Stimulated activated CD8-positive, alpha-beta memory T cell treated with anti-CD3 and anti-CD28 coated beads, Interleukin-4, amount 100 ng/mL, for 1 hour (primary cell): ENCODE measurements around the gene CLTCL1.

Experiments
- DNase-seq, 2 donors: peaks; one replicate each; pipeline ENCODE4 v3.0.0-alpha.2; 2020; ENCODE audit warnings: low read depth in 2 of 2, low spot score in 1 of 2

CLTCL1 gene

GRCh38 chr22:19152942-19153883 is 138.3 kb downstream of the CLTCL1 start:
- DNase-seq = no peak

- DNase-seq = no peak
Observed at GRCh38 chr22:19151329-19152191, 140.0 kb downstream of the CLTCL1 start.

- no peak for DNase-seq
Observed at GRCh38 chr22:19150482-19151328, 140.8 kb downstream of the CLTCL1 start.

GRCh38 chr22:19149991-19150390 is 141.5 kb downstream of the CLTCL1 start, which contains the start of gene GSC2:
Gene GSC2, minus strand, starts transcription at chr22:19150292. Its CDS starts 9 bp downstream, at chr22:19150283.
- DNase-seq = no peak

DNA sequence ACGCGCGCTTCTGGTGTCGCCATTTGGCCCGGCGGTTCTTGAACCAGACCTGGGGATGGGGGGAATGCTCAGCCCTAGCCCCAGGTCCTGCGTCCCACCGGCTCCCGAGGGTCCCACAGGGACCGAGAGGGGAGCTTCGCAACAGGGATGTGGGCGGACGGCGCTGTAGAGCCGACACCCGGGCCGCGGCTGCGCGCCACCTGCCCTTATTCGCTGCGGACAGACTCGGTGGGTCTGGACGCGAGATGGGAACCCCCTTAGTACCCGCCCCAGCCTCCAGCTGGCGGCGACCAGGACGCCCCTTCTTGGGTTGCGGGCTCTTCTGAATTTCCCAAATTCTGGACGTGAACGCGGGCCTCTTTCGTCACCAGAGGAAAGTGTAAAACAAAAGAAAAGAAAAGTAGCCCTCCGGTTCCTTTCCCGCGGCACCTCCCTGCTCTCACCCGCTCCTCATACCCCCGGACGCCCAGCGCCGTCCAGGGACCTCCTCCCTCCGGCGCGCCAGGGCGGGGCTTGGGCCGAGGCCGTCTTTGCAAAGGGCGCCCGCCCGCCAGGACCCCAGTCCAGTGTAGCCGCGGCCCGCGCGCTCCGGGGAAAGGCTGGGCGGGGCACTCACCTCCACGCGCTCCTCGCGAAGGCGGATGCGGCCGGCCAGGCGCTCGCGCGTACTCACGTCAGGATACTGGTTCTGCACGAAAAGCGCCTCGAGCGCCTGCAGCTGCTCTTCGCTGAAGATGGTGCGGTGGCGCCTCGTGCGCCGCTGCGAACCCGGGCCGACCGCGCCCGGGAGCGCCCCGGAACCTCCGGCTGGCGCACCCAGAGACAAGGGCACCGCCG is 142.3 kb downstream of the CLTCL1 start:
- no peak for DNase-seq

- no peak for DNase-seq
Observed at GRCh38 chr22:19148417-19149046, 143.0 kb downstream of the CLTCL1 start.

DNA sequence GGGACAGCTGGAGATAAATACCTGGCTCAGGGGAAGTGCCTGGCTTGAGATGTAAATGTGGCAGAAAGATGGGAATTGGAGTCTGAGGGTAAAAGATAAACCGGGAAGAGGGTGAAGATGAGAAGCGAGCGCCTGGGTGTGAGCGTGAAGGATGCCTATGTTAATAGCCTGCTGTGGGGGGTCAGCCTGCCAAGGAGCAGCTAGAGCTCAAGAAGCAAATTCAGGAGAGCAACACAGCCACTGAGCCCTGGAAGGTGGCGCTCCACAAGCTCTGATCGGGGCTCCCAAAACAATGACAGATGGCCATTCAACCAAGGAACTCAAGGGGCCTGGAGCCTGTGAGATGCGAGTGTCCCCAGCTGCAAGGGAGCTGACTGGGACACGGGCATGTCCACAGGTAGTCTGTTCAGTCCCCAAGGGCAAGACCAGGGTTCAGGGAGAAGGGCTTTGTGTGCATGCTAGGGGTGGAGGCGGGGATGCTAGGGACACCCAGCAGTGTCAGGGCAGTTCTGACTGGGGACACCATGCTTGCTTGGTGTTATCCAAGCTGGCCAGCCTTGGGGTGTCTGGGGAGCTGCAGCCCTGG is 144.2 kb downstream of the CLTCL1 start:
- DNase-seq = no peak

- no peak for DNase-seq
Observed at GRCh38 chr22:19146215-19146968, 145.1 kb downstream of the CLTCL1 start.

DNA sequence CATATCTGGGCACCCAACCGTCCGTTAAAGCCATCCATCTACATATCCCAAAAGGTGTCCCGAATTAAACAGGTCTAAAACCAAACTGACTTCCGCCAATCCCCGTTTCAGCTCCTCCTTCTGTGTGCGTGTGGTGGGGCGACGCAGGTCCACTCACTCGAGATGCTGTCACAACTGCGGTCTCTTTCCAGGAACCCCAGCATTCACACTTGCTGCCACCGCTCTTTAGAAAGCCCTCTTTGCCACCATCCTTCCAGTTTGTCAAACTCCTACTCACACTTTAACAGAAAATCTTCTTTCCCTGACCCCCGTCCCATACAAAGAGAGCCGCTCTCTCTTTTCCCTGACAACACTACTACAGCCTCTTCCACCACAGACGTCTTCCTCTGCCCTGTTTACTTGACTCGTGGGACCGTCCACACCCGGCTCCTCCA is 147.5 kb downstream of the CLTCL1 start:
- no peak for DNase-seq

DNA sequence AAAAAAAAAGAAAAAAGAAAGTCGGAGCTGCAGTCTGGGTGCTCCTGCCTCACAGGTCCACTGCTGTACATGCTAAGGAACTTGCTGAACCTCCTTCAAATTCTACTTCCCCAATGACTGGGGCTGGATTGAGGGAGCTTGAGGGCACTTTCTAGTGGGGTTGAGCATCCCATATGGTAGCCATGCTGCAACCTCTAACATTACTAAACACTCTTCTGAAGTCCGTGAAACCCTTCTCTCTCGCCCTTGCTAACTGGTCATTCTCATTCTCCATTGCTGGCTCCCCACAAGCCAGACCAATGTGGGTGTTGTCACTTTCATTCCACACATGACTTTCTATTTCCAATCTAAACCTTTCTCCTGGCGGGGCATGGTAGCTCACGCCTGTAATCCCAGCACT is 148.3 kb downstream of the CLTCL1 start:
- DNase-seq = no peak

DNA sequence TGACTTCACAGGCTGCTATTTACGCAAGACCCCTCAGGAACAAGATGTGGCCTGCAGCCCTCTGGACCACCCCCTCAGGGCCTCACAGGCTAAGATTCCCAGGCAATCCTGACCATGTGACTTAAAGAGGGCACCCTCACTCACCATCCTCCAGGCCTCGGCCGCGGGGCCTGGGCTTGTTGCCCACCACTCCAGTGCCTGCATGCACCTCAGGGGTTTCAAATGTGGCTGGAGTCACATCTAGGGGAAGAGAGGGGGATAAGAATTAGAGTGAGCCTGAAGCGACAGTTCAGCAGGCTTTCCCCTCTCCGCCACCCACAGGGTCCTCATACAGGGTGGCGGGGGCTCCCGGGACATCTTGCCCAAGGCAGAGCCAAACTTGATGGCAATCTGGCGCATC is 149.1 kb downstream of the CLTCL1 start:
- no peak for DNase-seq

DNA sequence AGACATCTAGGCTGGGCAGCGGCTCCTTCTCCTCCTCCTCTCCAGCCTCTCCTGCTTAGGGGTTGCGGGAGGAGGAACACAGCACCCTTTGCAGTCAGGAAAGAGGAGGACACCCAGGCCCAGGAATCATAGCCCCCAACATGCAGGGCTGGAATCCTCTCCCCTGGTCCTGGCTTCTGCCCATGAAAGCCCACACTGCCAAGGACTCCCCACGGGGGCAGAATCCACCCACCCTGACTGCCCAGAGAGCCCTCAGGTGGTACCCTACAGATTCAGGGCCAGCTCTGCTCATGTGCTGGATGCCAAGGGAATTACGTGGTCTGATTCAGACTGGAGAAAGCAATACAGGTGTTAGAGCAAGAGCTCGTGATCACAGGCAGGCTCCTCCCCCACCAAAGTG is 151.5 kb downstream of the CLTCL1 start:
- no peak for DNase-seq

DNA sequence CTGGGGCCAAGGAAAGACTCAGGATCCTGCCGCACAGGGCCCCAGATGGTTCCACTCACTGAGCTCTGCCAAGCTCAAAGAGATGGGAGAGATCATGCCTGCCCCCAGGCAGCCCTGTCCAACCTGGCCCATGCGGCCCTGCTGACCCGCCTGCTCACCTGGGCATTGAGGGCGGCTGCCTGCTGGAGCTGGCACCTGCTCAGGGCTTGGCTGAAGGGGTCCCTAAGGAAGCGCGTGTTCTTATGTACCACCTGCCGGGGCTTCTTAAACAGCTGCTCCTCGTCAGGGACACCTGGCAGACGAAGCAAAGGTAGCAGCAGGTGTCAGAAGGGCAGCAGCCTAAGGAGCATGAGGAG is 152.5 kb downstream of the CLTCL1 start:
- no peak for DNase-seq

GRCh38 chr22:19138217-19139000 is 153.1 kb downstream of the CLTCL1 start:
- no peak for DNase-seq

DNA sequence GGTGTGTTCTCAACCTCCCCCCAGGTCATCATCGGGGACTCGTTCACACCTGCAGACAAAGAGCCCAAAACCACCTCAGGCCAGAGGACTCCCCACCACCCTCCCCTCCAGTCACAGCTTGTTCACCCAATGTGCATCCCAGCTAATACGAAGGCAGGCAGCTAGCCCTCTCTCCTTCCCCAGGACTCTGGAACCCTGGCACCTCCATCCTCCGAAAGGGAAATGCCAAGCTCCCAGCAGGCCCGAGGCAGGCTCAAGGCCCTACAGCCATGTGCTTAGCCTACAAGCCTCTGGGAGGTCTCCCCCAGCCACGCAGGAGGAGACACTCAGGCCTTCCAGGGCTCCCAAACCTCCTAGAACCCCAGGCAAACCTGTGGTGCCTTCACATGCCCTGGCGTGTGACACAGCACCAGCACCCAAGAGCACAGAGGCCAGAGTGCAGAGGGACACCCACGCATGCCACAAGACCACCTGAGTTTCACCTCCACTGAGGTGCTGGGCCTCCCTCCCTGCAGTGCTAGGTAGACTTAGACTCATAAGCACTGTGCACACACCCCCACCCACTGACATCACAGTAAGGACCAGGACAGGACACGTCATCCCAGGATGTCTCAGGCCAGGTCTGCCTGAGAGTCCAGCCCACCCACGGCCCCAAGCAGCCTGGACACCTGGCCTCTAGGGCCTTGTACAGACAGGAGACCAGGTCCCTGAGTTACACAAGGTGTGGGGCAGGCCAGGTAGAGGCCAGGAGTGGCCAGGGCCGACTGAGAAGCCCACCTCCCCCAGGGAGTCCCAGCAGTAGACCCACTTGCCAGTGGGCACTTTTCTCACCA is 153.9 kb downstream of the CLTCL1 start:
- DNase-seq = no peak

GRCh38 chr22:19136915-19137314 is 154.6 kb downstream of the CLTCL1 start:
- no peak for DNase-seq

GRCh38 chr22:19134874-19135273 is 156.6 kb downstream of the CLTCL1 start:
- DNase-seq = no peak
